SU-DHL-6 (cell line): ENCODE measurements around the gene RFTN1.

Experiments used
- H2AFZ ChIP-seq: fragments of 200-600 bp; sonication (generic); 2 replicates; pipeline ENCODE4 v1.6.1; 2014; ENCODE audit warnings: low read depth, mild to moderate bottlenecking, moderate library complexity, mixed read lengths, antibody characterized with exemption, low read length; ENCODE audit not compliant: severe bottlenecking
- H3F3A ChIP-seq: fragments of 200-600 bp; shearing (Covaris generic); 2 replicates; pipeline ENCODE4 v1.6.0; 2016; ENCODE audit warnings: antibody characterized with exemption, mild to moderate bottlenecking; ENCODE audit not compliant: insufficient read depth
- H3K27ac ChIP-seq: fragments of 200-600 bp; sonication (generic); 2 replicates; pipeline ENCODE4 v1.5.1; 2016; ENCODE audit warnings: low read depth, mild to moderate bottlenecking, low read length, moderate library complexity, mixed read lengths
- H3K27me3 ChIP-seq: fragments of 200-600 bp; sonication (generic), shearing (Covaris generic); 2 replicates; pipeline ENCODE4 v1.6.0; 2014; ENCODE audit warnings: mild to moderate bottlenecking, low read length
- H3K36me3 ChIP-seq: fragments of 200-600 bp; sonication (generic); 2 replicates; pipeline ENCODE4 v1.6.1; 2014; ENCODE audit warnings: mild to moderate bottlenecking, low read length, mixed read lengths
- H3K4me2 ChIP-seq: fragments of 300-600, 200-600 bp; shearing (Covaris generic), sonication (generic); 2 replicates; pipeline ENCODE4 v1.6.0; 2014; ENCODE audit warnings: low read length, low read depth, mild to moderate bottlenecking; ENCODE audit not compliant: poor library complexity, severe bottlenecking
- H3K4me3 ChIP-seq: fragments of 200-600 bp; sonication (generic); 2 replicates; pipeline ENCODE4 v1.5.1; 2014; ENCODE audit warnings: antibody characterized with exemption, low read length, mild to moderate bottlenecking, mixed read lengths; ENCODE audit not compliant: insufficient read depth, poor library complexity, severe bottlenecking
- H3K79me2 ChIP-seq: fragments of 200-600 bp; sonication (generic); 2 replicates; pipeline ENCODE4 v1.6.1; 2014; ENCODE audit warnings: mild to moderate bottlenecking, low read length, moderate library complexity; ENCODE audit not compliant: insufficient read depth
- H3K9ac ChIP-seq: fragments of 200-600 bp; sonication (generic); 2 replicates; pipeline ENCODE4 v1.7.0; 2014; ENCODE audit warnings: mild to moderate bottlenecking, low read length
- H3K9me2 ChIP-seq: fragments of 200-600 bp; sonication (generic); replicated peaks from 2 replicates; pipeline ENCODE4 v1.6.1; 2014; ENCODE audit warnings: low read length; ENCODE audit not compliant: insufficient read depth
- H3K9me3 ChIP-seq: fragments of 200-600 bp; sonication (generic); 2 replicates; pipeline ENCODE4 v1.6.1; 2014; ENCODE audit warnings: low read length, mixed read lengths; ENCODE audit not compliant: insufficient read depth
- H4K20me1 ChIP-seq: fragments of 200-600 bp; sonication (generic); 2 replicates; pipeline ENCODE4 v1.6.1; 2014; ENCODE audit warnings: low read depth, mild to moderate bottlenecking, antibody characterized with exemption, low read length, moderate library complexity, mixed read lengths
- EZH2phosphoT487 ChIP-seq: fragments of 200-600 bp; sonication (generic), shearing (Covaris generic); conservative IDR thresholded peaks from 2 replicates; pipeline ENCODE4 v1.6.1; 2018; ENCODE audit warnings: mild to moderate bottlenecking, antibody characterized with exemption, low read length, moderate library complexity, mixed read lengths
- TF ChIP-seq, protein P1 (sequence below): fragments of 200-600 bp; sonication (generic); IDR thresholded peaks from one replicate; pipeline ENCODE4 v1.5.1; 2017; ENCODE audit warnings: antibody characterized with exemption, mild to moderate bottlenecking, low read length, moderate library complexity; ENCODE audit not compliant: insufficient read depth, poor library complexity, severe bottlenecking

The RFTN1 gene

DNA sequence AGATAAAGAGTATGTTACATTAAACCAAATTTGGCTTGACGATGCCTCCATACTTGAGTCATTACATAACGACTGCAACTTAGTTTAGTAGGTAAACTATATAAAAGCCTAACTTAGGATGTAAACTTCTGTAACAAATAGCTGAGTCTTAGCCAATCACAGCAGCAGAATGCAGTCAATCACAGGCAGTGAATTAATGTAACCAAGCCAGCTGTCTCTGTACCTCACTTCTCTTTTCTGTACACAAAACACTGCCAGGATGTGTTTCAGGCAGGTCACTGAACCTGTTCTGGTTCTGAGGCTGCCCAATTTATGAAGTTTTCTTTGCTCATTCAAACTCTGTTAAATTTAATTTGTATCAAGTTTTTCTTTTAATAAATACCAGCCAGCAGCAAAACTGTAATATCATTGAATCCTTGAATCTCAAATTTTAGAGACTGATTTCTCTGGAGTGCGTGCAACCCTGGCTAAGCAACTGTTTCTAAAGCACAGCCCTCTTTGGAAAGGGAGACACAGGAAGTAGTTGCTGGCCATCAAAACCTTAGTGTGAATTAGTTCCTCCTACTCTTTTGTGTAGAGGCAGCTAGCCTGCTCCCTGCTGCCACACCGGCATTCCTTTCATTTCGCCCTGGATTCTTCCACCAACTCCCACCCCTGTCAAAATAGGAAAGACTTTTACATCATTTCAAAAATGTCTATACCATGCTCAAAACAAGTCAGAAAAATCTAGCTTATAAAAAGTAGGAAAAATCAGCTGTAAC lies 15.2 kb downstream of the RFTN1 start:
- Histone ChIP-seq H3K9ac (no peak overlapping the region), H3K4me3 (no peak overlapping the region), H3K27me3 (no peaks in the 10 kb centered on the region), H3F3A (peaks cover 36% of the 10 kb centered on the region), H3K4me2 (peak overlapping the region; percentile 29), H3K36me3 (peaks cover 34% of the 10 kb centered on the region), H3K9me3 (no peaks in the 10 kb centered on the region), H3K9me2 (no peaks in the 10 kb centered on the region), H2AFZ (no peak overlapping the region), H4K20me1 (peaks cover 80% of the 10 kb centered on the region), H3K27ac (peak overlapping the region; percentile 38; the same call in 1 of the 2 replicates), H3K79me2 (peaks cover 100% of the 10 kb centered on the region)
- TF ChIP-seq, protein P1, sequence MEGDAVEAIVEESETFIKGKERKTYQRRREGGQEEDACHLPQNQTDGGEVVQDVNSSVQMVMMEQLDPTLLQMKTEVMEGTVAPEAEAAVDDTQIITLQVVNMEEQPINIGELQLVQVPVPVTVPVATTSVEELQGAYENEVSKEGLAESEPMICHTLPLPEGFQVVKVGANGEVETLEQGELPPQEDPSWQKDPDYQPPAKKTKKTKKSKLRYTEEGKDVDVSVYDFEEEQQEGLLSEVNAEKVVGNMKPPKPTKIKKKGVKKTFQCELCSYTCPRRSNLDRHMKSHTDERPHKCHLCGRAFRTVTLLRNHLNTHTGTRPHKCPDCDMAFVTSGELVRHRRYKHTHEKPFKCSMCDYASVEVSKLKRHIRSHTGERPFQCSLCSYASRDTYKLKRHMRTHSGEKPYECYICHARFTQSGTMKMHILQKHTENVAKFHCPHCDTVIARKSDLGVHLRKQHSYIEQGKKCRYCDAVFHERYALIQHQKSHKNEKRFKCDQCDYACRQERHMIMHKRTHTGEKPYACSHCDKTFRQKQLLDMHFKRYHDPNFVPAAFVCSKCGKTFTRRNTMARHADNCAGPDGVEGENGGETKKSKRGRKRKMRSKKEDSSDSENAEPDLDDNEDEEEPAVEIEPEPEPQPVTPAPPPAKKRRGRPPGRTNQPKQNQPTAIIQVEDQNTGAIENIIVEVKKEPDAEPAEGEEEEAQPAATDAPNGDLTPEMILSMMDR, result no peak
- TF ChIP-seq EZH2phosphoT487, result no peak

DNA sequence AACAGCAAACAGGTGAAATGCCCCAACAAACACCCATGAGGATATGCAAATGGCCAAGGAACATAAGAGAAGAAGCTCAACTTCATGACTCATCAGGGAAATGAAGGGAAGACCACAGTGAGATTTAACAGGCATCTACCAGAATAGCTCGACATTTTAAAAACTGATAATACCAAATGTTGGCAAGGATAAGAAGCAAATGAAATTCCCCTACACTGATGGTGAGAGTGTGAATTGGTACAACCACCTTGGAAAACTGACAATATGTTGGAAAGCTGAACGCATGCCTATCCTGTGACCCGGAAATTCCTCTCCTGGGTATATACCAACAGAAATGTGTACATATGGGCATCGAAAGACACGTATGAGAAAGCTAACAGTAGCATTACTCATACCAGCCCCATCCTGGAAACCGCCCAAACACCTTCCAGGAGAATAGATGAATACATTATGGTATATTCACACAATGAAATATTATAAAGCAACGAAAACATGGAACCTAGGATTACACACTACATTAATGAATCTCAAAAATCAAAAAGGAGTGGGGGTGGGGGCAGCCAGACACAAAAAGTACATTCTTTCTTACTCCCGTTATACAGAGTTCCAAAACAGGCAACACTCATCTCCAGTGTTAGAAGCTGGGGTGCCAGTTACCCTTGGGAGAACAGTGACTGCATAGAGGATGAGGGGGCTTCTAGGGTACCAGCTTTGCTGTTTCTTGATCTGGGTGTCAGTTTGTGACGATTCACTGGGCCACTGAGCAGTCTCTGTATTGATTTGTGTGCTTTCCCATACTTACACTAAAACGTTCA lies 16.9 kb downstream of the RFTN1 start:
- Histone ChIP-seq H3K79me2 (peaks cover 100% of the 10 kb centered on the region), H3K9me3 (no peaks in the 10 kb centered on the region), H2AFZ (no peak overlapping the region), H3K27ac (peak overlapping the region; percentile 38; the same call in 1 of the 2 replicates), H3K4me3 (no peak overlapping the region), H4K20me1 (peaks cover 72% of the 10 kb centered on the region), H3K4me2 (peak overlapping the region; percentile 29), H3F3A (peaks cover 32% of the 10 kb centered on the region), H3K27me3 (no peaks in the 10 kb centered on the region), H3K9ac (no peak overlapping the region), H3K36me3 (peaks cover 42% of the 10 kb centered on the region), H3K9me2 (no peaks in the 10 kb centered on the region)
- TF ChIP-seq EZH2phosphoT487, result no peak
- TF ChIP-seq, protein P1, result no peak

DNA sequence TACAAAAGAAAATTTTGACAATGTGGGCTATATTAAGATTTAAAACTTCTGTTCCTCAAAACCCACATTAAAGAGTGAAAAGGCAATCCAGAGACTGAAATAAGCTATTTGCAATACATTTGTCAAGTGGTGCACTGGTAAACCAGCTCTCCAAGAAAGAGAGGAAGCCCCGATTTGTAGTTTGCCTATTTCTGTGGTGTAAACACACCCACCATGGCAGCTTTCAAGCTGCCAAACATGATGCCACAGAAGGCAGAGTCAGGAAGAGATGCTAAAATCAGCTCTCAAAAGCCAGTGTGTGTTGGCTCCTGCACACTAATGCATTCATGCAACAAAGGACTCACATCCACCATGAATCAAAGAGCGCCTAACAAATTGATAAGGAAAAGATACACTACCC lies 17.5 kb downstream of the RFTN1 start:
- Histone ChIP-seq H3K79me2 (peaks cover 100% of the 10 kb centered on the region), H3K4me3 (no peak overlapping the region), H4K20me1 (peaks cover 66% of the 10 kb centered on the region), H2AFZ (no peak overlapping the region), H3K4me2 (peak overlapping the region; percentile 29), H3K9me2 (no peaks in the 10 kb centered on the region), H3K9me3 (no peaks in the 10 kb centered on the region), H3K27me3 (no peaks in the 10 kb centered on the region), H3F3A (peaks cover 26% of the 10 kb centered on the region), H3K9ac (no peak overlapping the region), H3K27ac (peak overlapping the region; percentile 38; the same call in 1 of the 2 replicates), H3K36me3 (peaks cover 41% of the 10 kb centered on the region)
- TF ChIP-seq, protein P1, result no peak
- no peak for TF ChIP-seq EZH2phosphoT487
